Smooth muscle cell (in vitro differentiated cells): ENCODE results near the gene OSBPL10. TPM values are rescaled to one million over a fixed set of nuclear protein-coding genes. Genes with fewer than 3 reads are reported as not detected.

Source experiments
- DNase-seq: peaks from one replicate; lab custom pipeline; 2025; ENCODE audit not compliant: unreplicated experiment; lab: John Stamatoyannopoulos, UW
- H2AFZ ChIP-seq: fragments of 200-600 bp; sonication (generic); 2 replicates; pipeline ENCODE4 v1.6.0; 2016; ENCODE audit warnings: antibody characterized with exemption, low read depth, mild to moderate bottlenecking
- H3F3A ChIP-seq: fragments of 200-600 bp; sonication (generic); 2 replicates; pipeline ENCODE4 v1.6.0; 2017; ENCODE audit warnings: antibody characterized with exemption, low read depth
- H3K27ac ChIP-seq: fragments of 200-600 bp; sonication (generic); 2 replicates; pipeline ENCODE4 v1.5.1; 2016; ENCODE audit warnings: low read depth, mild to moderate bottlenecking
- H3K27me3 ChIP-seq: fragments of 200-600 bp; sonication (generic); 2 replicates; pipeline ENCODE4 v1.6.1; 2016; ENCODE audit warnings: low read depth, mild to moderate bottlenecking
- H3K36me3 ChIP-seq: fragments of 200-600 bp; sonication (generic); 2 replicates; pipeline ENCODE4 v1.5.1; 2016; ENCODE audit warnings: low read depth
- H3K4me1 ChIP-seq: fragments of 200-600 bp; sonication (generic); 2 replicates; pipeline ENCODE4 v1.5.1; 2016; ENCODE audit warnings: low read depth
- H3K4me2 ChIP-seq: fragments of 200-600 bp; sonication (generic); 2 replicates; pipeline ENCODE4 v1.6.0; 2016; ENCODE audit warnings: mild to moderate bottlenecking
- H3K4me3 ChIP-seq: fragments of 200-600 bp; sonication (generic); 2 replicates; pipeline ENCODE4 v1.5.1; 2016; ENCODE audit warnings: mild to moderate bottlenecking
- H3K79me2 ChIP-seq: fragments of 200-600 bp; sonication (generic); 2 replicates; pipeline ENCODE4 v1.6.0; 2016; ENCODE audit warnings: low read depth, mild to moderate bottlenecking
- H3K9ac ChIP-seq: fragments of 200-600 bp; sonication (generic); 2 replicates; pipeline ENCODE4 v1.6.0; 2016; ENCODE audit warnings: low read depth
- H3K9me3 ChIP-seq: fragments of 200-600 bp; sonication (generic); replicated peaks from 2 replicates; pipeline ENCODE4 v1.5.1; 2016; ENCODE audit warnings: low read depth
- H4K20me1 ChIP-seq: fragments of 200-600 bp; sonication (generic); 2 replicates; pipeline ENCODE4 v1.6.0; 2016; ENCODE audit warnings: low read depth
- WGBS: methylation state at CpG from one replicate; pipeline ENCODE4 v1.1.7; 2016; ENCODE audit warnings: low lambda C conversion rate; 5-methylcytosine and 5-hydroxymethylcytosine counted together
- polyA plus RNA-seq: library from polyadenylated mRNA; unstranded; fragments of >200 nt; fragmentation: Nextera tagmentation; extraction: Ambion mirVana; gene quantifications from 2 replicates; pipeline ENCODE4 v1.2.1, GENCODE V29; 2016
- total RNA-seq: library from RNA; depleted of rRNA; stranded (reverse); fragments of >200 nt; gene quantifications from 2 replicates; pipeline ENCODE4 v1.2.3, GENCODE V29; 2014
- TF ChIP-seq, protein P1 (sequence below): fragments of 200-600 bp; sonication (generic); IDR thresholded peaks from 2 replicates; pipeline ENCODE4 v1.5.1; 2017; ENCODE audit warnings: borderline replicate concordance, mild to moderate bottlenecking, antibody characterized with exemption; ENCODE audit not compliant: insufficient read depth, poor library complexity, severe bottlenecking

The OSBPL10 gene
- total and polyA plus RNA-seq, 2 experiments from 2014 or later = 48.9 to 91.5 TPM

GRCh38 chr3:31879365-31879764 lies 101.7 kb downstream of the OSBPL10 start:
- Histone ChIP-seq H2AFZ (no peak overlapping the region), H3K9ac (no peak overlapping the region), H3K27me3 (no peaks in the 10 kb centered on the region), H3K4me2 (no peak overlapping the region), H3K36me3 (no peaks in the 10 kb centered on the region), H4K20me1 (peaks cover 44% of the 10 kb centered on the region), H3K79me2 (peaks cover 80% of the 10 kb centered on the region), H3K27ac (no peak overlapping the region), H3F3A (no peaks in the 10 kb centered on the region), H3K9me3 (no peaks in the 10 kb centered on the region), H3K4me3 (no peak overlapping the region), H3K4me1 (no peaks in the 10 kb centered on the region)
- DNase-seq = no peak
- 98% methylated on average over 6 of the region's 6 CpGs for WGBS
- TF ChIP-seq, protein P1, sequence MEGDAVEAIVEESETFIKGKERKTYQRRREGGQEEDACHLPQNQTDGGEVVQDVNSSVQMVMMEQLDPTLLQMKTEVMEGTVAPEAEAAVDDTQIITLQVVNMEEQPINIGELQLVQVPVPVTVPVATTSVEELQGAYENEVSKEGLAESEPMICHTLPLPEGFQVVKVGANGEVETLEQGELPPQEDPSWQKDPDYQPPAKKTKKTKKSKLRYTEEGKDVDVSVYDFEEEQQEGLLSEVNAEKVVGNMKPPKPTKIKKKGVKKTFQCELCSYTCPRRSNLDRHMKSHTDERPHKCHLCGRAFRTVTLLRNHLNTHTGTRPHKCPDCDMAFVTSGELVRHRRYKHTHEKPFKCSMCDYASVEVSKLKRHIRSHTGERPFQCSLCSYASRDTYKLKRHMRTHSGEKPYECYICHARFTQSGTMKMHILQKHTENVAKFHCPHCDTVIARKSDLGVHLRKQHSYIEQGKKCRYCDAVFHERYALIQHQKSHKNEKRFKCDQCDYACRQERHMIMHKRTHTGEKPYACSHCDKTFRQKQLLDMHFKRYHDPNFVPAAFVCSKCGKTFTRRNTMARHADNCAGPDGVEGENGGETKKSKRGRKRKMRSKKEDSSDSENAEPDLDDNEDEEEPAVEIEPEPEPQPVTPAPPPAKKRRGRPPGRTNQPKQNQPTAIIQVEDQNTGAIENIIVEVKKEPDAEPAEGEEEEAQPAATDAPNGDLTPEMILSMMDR = no peak

GRCh38 chr3:31878231-31878838 lies 102.7 kb downstream of the OSBPL10 start:
- H3K9ac ChIP-seq = no peak overlapping the region
- DNase-seq = no peak
- H3K27ac ChIP-seq = no peak overlapping the region
- no peak overlapping the region for H3K4me3 ChIP-seq
- H2AFZ ChIP-seq = no peak overlapping the region
- H3K4me2 ChIP-seq = no peak overlapping the region
- H4K20me1 ChIP-seq = peaks cover 34% of the 10 kb centered on the region
- H3K9me3 ChIP-seq = no peaks in the 10 kb centered on the region
- H3K4me1 ChIP-seq = no peaks in the 10 kb centered on the region
- TF ChIP-seq, protein P1 = no peak
- H3F3A ChIP-seq = no peaks in the 10 kb centered on the region
- H3K79me2 ChIP-seq = peaks cover 80% of the 10 kb centered on the region
- 84% methylated on average over 7 of the region's 7 CpGs for WGBS
- no peaks in the 10 kb centered on the region for H3K27me3 ChIP-seq
- H3K36me3 ChIP-seq = no peaks in the 10 kb centered on the region

- Histone ChIP-seq H3K27me3 (no peaks in the 10 kb centered on the region), H3K9me3 (no peaks in the 10 kb centered on the region), H2AFZ (no peak overlapping the region), H3K4me3 (no peak overlapping the region), H3F3A (no peaks in the 10 kb centered on the region), H3K27ac (peak overlapping the region; percentile 59), H4K20me1 (peaks cover 22% of the 10 kb centered on the region), H3K4me2 (peak overlapping the region; percentile 60), H3K4me1 (no peaks in the 10 kb centered on the region), H3K36me3 (no peaks in the 10 kb centered on the region), H3K9ac (peak overlapping the region; percentile 44), H3K79me2 (peaks cover 72% of the 10 kb centered on the region)
- TF ChIP-seq, protein P1 = no peak
- 48% methylated on average over 7 of the region's 7 CpGs for WGBS
- no peak for DNase-seq
Observed at GRCh38 chr3:31876331-31876730, 104.7 kb downstream of the OSBPL10 start.

DNA sequence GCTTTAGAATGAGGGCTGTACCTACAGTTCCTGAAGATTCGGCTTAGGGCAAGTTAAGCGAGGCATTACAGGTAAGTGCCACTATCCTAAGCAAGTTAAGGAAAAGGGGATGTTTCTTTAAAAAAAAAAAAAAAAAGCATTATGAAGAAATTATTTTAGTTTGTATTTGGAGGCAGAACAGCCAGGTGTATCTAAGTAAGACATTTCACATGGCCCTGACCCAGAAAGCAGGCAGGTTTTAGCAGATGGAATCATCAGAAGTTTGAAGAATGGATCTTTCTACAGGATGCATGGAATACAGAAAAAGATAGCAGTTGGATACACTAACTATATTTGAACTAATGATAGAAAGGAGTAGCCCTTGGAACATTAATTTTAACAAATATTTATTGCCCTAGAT lies 105.6 kb downstream of the OSBPL10 start:
- no peaks in the 10 kb centered on the region for H3K4me1 ChIP-seq
- H3K4me3 ChIP-seq = no peak overlapping the region
- TF ChIP-seq, protein P1 = no peak
- DNase-seq = no peak
- 70% methylated on average over 2 of the region's 2 CpGs for WGBS
- no peaks in the 10 kb centered on the region for H3K27me3 ChIP-seq
- H3F3A ChIP-seq = no peaks in the 10 kb centered on the region
- peaks cover 15% of the 10 kb centered on the region for H4K20me1 ChIP-seq
- H3K36me3 ChIP-seq = no peaks in the 10 kb centered on the region
- H3K9me3 ChIP-seq = no peaks in the 10 kb centered on the region
- H2AFZ ChIP-seq = no peak overlapping the region
- no peak overlapping the region for H3K4me2 ChIP-seq
- no peak overlapping the region for H3K9ac ChIP-seq
- no peak overlapping the region for H3K27ac ChIP-seq
- peaks cover 63% of the 10 kb centered on the region for H3K79me2 ChIP-seq
